NCI-H510A (cell line): ENCODE results near the gene CNKSR2.

Experiments used
- DNase-seq: peaks from one replicate; lab custom pipeline; 2025; lab: John Stamatoyannopoulos, UW

Gene CNKSR2

GRCh38 chrX:21612154-21612553 is 237.9 kb downstream of the CNKSR2 start:
- no peak for DNase-seq

GRCh38 chrX:21616386-21616785 is 242.2 kb downstream of the CNKSR2 start:
- DNase-seq, result no peak

- DNase-seq, result no peak
These were observed 246.0 kb downstream of the CNKSR2 start for GRCh38 chrX:21620234-21620633.

DNA sequence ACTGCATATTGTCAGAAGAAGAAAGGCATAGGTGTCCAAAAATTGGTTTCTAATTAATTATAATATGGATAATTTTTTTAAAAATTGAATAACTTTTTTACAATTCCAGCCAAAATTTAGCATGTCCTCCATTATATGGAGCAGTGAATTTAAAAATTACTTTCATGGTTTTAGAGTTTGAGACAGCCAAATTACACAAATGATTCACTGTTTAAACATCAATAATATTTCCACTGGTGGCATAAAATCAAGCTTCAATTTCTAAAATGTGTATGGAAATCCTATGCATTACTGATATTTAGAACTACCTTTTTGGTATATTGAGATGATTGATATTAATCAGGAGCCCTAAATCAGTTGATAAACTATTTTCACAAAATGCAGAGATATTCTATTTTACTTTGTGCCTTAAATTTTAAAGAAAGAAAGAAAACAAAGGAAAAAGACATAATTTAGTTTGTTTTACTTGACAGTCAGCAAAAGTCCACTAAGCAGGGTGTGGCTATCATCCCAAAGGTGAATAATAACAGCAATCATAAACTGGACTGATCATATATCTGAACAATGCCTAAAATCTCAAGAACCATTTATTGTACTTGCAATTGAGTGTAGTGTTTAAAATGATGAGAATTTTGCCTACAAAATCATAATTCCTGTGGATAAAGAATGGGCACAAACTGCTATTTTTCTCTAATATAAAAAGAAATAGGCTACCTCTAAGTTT is 249.7 kb downstream of the CNKSR2 start:
- DNase-seq, result no peak

DNA sequence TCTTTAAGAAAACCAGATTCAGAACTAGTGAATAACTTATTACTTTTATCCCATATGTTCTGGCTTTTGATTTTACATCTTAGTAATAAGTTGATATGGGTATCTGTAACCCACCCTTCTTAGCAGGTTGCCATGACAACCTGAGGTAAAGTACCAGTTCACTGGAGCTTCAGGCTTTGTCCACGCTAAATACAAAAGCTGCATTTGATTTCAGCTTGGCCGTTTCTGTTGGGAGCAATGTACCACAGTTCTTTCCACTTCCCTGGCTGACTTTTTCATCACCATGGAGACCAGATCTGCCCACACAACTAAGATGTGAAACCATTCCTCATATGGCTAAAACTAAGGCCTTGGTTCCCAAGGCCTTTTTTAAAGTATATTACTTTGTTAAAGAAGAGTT is 257.8 kb downstream of the CNKSR2 start:
- no peak for DNase-seq

GRCh38 chrX:21638311-21638710 is 264.1 kb downstream of the CNKSR2 start:
- no peak for DNase-seq

- no peak for DNase-seq
These were observed 265.6 kb downstream of the CNKSR2 start for GRCh38 chrX:21639775-21640174.

DNA sequence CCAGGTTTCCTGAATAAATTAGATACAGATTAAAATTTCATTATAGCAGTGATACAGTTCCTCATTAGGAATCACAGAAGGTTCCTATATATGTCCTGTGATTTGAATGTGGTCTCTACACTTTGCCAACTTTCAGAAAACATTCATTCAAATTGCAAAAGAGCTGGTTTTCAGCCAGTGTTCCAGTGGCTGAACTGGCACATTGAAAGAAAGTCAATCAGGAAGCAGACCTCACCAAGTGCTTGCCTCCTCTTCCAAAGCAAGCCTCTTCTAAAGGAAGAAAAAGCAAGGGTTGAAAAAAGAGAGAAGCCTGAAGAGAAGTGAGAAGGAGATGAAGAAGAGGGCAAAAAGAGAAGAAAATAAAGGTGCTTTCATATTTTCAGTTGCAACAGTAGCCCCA is 271.2 kb downstream of the CNKSR2 start:
- no peak for DNase-seq

- no peak for DNase-seq
These were observed 271.7 kb downstream of the CNKSR2 start for GRCh38 chrX:21645886-21646285.

- no peak for DNase-seq
These were observed 281.8 kb downstream of the CNKSR2 start for GRCh38 chrX:21655901-21656586.

- no peak for DNase-seq
These were observed 282.5 kb downstream of the CNKSR2 start for GRCh38 chrX:21656587-21657317.

DNA sequence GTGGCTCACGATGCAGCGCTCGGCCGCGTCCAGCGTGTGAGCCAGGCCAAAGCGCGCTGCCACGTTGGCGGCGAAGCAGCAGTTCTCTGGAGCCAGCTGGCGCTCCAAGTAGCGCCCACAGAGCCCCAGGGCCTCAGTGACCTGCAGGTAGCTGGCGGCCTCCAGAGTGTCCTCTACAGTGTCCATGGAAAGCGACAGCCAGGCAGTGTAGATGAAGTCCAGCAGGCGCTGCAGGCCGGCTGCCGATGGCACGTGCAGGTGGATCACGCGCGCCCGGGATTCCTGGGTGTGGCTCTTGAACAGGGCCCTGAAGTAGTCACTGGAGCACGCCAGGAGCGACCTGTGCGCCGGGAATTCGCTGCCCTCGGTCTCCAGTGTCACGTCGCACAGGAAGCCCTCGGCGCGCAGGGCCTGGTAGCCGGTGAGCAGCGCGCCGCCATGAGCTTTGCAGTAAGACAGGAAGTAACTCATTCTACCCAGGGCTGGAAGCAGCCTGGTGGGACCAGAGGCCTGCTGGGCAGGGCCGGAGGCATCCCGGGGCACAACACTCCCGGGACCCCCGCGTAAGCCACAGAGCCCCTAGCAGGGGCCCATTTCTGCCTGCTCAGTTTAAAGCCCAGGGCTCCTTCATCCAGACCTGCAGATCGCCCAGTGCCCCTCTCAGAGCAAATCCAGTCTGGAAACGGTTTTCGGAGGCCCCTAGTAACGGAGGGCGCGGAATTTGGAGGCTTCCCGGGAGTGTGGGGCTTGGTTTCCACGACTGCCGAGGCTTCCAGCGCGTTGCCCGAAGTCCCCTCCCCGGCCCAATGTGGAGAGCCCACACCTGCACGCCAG is 283.3 kb downstream of the CNKSR2 start:
- no peak for DNase-seq

DNA sequence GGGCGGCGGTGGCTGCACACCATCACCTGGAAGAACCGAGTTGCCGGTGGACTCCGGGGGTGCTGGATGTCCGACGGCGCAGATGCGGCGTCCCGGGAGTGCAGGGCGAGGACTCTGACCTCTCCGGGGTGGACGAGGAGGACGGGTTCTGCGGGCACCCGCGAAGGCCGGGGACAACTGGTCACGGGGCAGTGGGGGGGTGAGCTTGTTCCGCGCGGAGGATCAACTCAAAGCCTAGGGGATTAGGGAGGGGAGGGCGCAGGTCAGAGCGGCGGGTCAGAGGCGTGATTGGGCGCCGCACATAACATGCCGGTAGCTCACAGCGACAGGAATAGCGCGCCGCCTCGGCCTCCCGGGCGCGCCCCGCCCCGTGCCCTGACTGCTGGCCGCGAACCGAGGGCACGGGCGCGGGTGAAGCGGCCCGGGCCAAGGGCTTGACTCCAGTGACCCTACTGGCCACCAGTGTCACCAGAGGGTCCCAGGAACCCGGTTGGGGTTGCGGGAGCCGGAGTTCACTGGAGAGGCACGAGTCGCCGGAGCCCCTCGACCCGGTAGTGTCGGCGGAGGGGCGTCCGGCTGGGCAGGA is 284.0 kb downstream of the CNKSR2 start, which contains the start of gene KLHL34:
TSS of gene KLHL34 (minus strand) at position 179 of the 586 bp plus-strand sequence. CDS start 542 bp downstream, outside the sequence.
- DNase-seq, result no peak

DNA sequence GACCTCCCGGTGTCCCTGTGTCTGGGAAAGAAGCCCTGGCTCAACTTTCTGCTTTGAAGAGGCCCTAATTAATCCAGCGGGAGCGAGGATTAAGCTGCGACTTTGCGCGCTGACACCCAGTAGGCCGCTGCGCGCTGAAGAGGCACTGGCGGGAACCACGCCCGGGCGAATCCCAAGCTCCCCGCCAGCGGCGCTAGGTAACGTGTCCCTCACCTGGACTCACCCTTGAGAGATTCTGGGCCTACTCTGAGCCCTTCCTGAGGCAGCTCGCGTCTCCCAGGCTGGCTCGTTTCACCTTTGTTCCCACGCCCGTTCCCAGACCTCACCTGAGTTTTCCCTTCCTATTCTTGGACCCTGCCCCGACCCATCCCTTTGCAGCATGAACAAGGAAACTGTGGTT is 284.5 kb downstream of the CNKSR2 start:
- peak; percentile 22 for DNase-seq

DNA sequence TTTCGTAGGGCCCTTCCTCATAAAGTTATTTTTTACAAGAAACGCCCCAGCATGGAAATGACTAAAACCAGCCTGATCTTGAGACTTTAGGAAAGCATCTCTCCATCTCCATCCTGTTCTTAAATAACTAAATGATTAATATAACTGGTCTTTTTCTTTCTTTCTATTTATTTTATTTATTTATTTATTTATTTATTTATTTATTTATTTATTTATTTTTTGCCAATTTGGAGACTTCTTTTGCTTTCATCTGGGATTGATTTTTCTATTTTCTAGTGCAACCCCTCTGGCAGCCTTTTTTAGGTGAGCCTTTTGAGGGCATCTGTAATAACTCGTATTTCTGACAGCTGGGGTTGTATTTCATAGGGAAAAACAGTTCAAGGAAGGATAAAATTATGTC is 285.1 kb downstream of the CNKSR2 start:
- DNase-seq, result no peak

DNA sequence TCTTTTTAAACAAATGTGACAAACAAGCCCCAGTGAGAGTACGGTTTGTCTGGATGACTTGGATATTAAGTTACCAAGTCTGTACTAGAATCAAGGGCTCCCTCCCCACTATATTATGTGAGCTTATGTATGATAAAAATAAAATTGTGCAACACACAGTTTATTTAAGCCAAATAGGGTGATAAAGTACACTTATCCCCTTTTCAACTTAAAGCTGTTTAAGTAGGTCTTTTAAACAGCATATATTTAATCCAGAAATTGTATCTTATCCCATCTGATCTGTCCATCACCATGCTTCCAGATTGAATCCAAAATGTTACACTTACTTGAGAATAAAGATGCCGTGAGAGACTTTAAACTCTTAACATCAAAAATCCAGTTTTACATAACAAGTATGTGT is 285.9 kb downstream of the CNKSR2 start:
- DNase-seq, result no peak

DNA sequence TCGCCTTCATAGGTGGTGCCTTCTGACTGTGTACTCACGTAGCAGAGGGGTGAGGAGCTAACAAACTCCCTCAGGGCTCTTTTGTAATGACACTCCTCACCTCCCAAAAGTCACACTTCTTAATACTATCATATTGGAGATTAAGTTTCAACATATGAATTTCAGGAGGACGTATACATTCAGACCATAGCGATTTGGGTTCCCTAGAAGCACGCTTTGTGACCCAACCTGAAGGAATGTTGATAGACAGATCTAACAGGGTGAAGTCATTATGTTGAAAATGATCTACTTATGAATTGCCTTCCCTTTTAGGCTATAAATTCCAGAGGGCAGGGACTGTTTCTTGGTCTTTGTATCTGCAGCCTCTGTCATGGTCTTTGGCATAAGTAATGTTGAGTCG is 287.1 kb downstream of the CNKSR2 start:
- no peak for DNase-seq

- DNase-seq, result no peak
These were observed 288.5 kb downstream of the CNKSR2 start for GRCh38 chrX:21662761-21663160.

DNA sequence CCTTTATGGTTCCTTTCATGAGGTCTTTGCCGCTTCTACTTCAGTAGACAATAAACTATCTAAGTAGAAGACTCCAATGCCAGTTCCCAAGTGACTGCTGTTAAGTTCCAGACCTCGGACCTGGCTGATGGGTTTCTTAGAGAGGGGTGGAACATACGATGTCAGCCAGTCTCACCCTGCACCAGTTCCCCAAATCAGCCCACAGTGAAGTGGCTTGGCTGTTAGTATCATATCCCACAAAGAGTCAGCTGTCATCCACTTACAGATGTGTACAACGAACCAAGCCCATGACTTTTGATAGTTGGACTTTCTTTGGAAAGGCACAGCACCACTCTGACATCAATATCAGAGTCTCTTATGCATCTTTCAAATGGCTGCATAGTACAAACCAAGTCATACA is 292.0 kb downstream of the CNKSR2 start:
- no peak for DNase-seq

- no peak for DNase-seq
These were observed 292.5 kb downstream of the CNKSR2 start for GRCh38 chrX:21666679-21667078.

GRCh38 chrX:21674430-21675186 is 300.4 kb downstream of the CNKSR2 start:
- no peak for DNase-seq
